Thyroid gland (tissue), 4 donors: ENCODE results near the gene PLCG2. TPM values are rescaled to one million over a fixed set of nuclear protein-coding genes. Genes with fewer than 3 reads are reported as not detected.

Experiments used
- DNase-seq, 2 donors: peaks; one replicate each; pipeline ENCODE4 v3.0.0-alpha.2; 2019
- H3K27ac ChIP-seq, 3 donors: fragments of 200-600 bp; sonication (generic); 1 replicate in 2 of 3; 2 replicates in 1 of 3; pipeline ENCODE4 v1.5.1; 2016 to 2019; ENCODE audit warnings: mild to moderate bottlenecking in 1 of 3, moderate library complexity in 1 of 3
- H3K27me3 ChIP-seq: fragments of 200-600 bp; sonication (generic); one replicate; pipeline ENCODE4 v1.5.1; 2019
- H3K36me3 ChIP-seq, 2 donors: fragments of 200-600 bp; sonication (generic); one replicate each; pipeline ENCODE4 v1.5.1; 2016 to 2019
- H3K4me1 ChIP-seq, 2 donors: fragments of 200-600 bp; sonication (generic); one replicate each; pipeline ENCODE4 v1.5.1; 2017 to 2019
- H3K4me3 ChIP-seq, 3 donors: fragments of 200-600 bp; sonication (generic); replicated peaks in 1 of 3; 1 replicate in 2 of 3; 2 replicates in 1 of 3; pipeline ENCODE4 v1.5.1; 2016; ENCODE audit warnings: mild to moderate bottlenecking in 1 of 3
- H3K9me3 ChIP-seq: fragments of 200-600 bp; sonication (generic); one replicate; pipeline ENCODE4 v1.5.1; 2017
- POLR2A ChIP-seq, 2 donors: fragments of 450-650 bp; IDR thresholded peaks; one replicate each; pipeline ENCODE4 v1.6.1; 2017; ENCODE audit warnings: antibody characterized with exemption in 2 of 2, mild to moderate bottlenecking in 2 of 2, moderate library complexity in 1 of 2
- WGBS, 2 donors: methylation state at CpG; one replicate each; pipeline ENCODE4 v1.1.5; 2017; 5-methylcytosine and 5-hydroxymethylcytosine counted together
- intact Hi-C: fragments of 100-400 bp; cut with DNase I; formaldehyde crosslinking; loops from one replicate; pipeline ENCODE4 v1.15.1; 2023
- total RNA-seq, 4 donors: library from RNA; depleted of rRNA; stranded (reverse); fragments of >200 nt; gene quantifications; one replicate each; pipeline ENCODE4 v1.2.3, GENCODE V29; 2016
- TF ChIP-seq, protein P1 (sequence below), 6 experiments: fragments of 200-600 bp in 3 of 6; fragments of 450-650 bp in 3 of 6; sonication (generic) in 3 of 6; IDR thresholded peaks; one replicate each; pipeline ENCODE4 v1.5.1; 2016 to 2019; ENCODE audit warnings: antibody characterized with exemption in 6 of 6, mild to moderate bottlenecking in 2 of 6, inconsistent platforms in 1 of 6, moderate library complexity in 1 of 6

PLCG2 gene
- total RNA-seq, 4 donors from 2014 or later, result 9.2 to 12.1 (median 10.3) TPM

DNA sequence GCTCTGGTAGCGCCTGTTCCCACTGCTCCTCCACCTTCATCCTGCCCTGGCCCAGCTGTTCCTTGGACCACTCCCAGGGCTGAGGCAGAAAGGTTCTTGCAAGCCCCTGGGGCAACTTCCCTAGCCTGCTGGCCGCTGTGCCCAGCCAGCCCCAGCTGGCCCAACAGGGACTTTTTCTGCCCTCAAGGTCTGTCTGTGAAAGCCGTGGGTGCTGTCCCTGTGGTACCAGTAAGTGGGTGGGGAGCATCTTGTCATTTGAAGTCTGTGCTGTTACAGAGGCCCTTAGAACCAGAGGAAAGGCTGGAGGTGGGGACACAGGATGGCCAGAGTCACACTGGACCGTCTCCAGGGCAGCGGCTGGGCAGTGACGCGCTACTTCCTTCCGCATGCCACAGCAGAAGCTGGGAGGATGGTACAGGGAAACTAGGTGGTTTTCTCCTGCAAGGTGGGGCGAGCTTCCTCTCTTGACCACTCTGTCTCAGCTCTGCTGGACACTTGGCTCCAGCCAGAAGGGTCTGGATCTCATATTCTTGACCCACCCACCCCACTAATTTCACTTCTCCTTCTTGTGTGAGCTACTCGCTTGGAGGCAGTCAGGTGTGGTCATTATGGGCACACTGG lies 87.8 kb downstream of the PLCG2 start:
- Histone ChIP-seq H3K27me3 (no peaks in the 10 kb centered on the region), H3K4me1 (peaks cover 0 to 8% of the 10 kb centered on the region in 2 donors), H3K36me3 (no peaks in the 10 kb centered on the region), H3K27ac (peak overlapping the region; percentile 51 to 73 (median 66)), H3K4me3 (no peak overlapping the region), H3K9me3 (no peaks in the 10 kb centered on the region)
- no peak for TF ChIP-seq POLR2A (IDR thresholded peaks at IDR 0.05)
- TF ChIP-seq, protein P1, sequence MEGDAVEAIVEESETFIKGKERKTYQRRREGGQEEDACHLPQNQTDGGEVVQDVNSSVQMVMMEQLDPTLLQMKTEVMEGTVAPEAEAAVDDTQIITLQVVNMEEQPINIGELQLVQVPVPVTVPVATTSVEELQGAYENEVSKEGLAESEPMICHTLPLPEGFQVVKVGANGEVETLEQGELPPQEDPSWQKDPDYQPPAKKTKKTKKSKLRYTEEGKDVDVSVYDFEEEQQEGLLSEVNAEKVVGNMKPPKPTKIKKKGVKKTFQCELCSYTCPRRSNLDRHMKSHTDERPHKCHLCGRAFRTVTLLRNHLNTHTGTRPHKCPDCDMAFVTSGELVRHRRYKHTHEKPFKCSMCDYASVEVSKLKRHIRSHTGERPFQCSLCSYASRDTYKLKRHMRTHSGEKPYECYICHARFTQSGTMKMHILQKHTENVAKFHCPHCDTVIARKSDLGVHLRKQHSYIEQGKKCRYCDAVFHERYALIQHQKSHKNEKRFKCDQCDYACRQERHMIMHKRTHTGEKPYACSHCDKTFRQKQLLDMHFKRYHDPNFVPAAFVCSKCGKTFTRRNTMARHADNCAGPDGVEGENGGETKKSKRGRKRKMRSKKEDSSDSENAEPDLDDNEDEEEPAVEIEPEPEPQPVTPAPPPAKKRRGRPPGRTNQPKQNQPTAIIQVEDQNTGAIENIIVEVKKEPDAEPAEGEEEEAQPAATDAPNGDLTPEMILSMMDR (IDR thresholded peaks at IDR 0.05), result no peak
- DNase-seq, result peak; percentile 23 to 37
- intact Hi-C loops, result loop anchor here (10.0 kb wide), 1 partner anchor 502 kb away; no protein-coding TSS in a partner anchor
- WGBS, 2 donors, result 71 to 79% methylated on average over 10 of the region's 10 CpGs

- no peak for TF ChIP-seq POLR2A (IDR thresholded peaks at IDR 0.05)
- TF ChIP-seq, protein P1 (IDR thresholded peaks at IDR 0.05), result no peak
- WGBS, 2 donors, result 95 to 100% methylated on average over 3 of the region's 3 CpGs
- no peak for DNase-seq
- H3K36me3 ChIP-seq, result no peaks in the 10 kb centered on the region
- intact Hi-C loops, result loop anchor here (10.0 kb wide), 1 partner anchor 503 kb away; no protein-coding TSS in a partner anchor
- H3K27ac ChIP-seq, result no peak overlapping the region
- H3K9me3 ChIP-seq, result no peaks in the 10 kb centered on the region
- no peaks in the 10 kb centered on the region for H3K27me3 ChIP-seq
- peaks cover 0 to 8% of the 10 kb centered on the region in 2 donors for H3K4me1 ChIP-seq
- H3K4me3 ChIP-seq, result no peak overlapping the region
Observed at GRCh38 chr16:81868057-81868748, 89.1 kb downstream of the PLCG2 start.

GRCh38 chr16:81869326-81869725 lies 90.2 kb downstream of the PLCG2 start:
- WGBS, 2 donors, result 95% methylated on average over 5 of the region's 5 CpGs
- H3K36me3 ChIP-seq, result no peaks in the 10 kb centered on the region
- no peaks in the 10 kb centered on the region for H3K9me3 ChIP-seq
- intact Hi-C loops, result loop anchor here (10.0 kb wide), 1 partner anchor 505 kb away; no protein-coding TSS in a partner anchor
- H3K4me1 ChIP-seq, result peaks cover 0 to 8% of the 10 kb centered on the region in 2 donors
- TF ChIP-seq POLR2A (IDR thresholded peaks at IDR 0.05), result no peak
- TF ChIP-seq, protein P1 (IDR thresholded peaks at IDR 0.05), result no peak
- no peak for DNase-seq
- no peak overlapping the region for H3K27ac ChIP-seq
- no peaks in the 10 kb centered on the region for H3K27me3 ChIP-seq
- no peak overlapping the region for H3K4me3 ChIP-seq

DNA sequence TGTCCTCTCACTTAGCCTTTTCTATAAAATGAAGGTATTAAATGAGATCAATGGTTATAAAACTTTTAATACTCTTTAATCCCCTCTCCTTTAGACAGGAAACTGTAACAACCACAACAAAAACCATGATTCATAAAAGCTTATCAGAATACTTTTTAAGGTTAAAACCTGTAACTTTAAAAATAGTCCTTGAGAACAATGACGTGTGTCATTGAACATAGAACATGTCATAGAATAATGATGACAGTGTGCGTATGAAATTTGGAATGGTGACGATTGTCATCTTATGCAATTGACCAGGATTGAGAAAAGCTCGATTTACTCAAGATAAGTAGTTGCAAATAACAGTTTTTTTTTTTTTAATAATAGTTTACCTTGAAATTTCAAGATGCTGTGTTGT lies 94.1 kb downstream of the PLCG2 start:
- H3K9me3 ChIP-seq, result no peaks in the 10 kb centered on the region
- WGBS, 2 donors, result 87 to 88% methylated on average over 4 of the region's 4 CpGs
- intact Hi-C loops, result no loop called here

More for the DNA sequence above, 94.1 kb downstream of the PLCG2 start:
- TF ChIP-seq POLR2A (IDR thresholded peaks at IDR 0.05), result no peak
- TF ChIP-seq, protein P1 (IDR thresholded peaks at IDR 0.05), result no peak
- H3K4me3 ChIP-seq, result no peak overlapping the region
- no peak overlapping the region for H3K27ac ChIP-seq
- no peaks in the 10 kb centered on the region for H3K36me3 ChIP-seq
- H3K4me1 ChIP-seq, result no peaks in the 10 kb centered on the region
- DNase-seq, result no peak
- H3K27me3 ChIP-seq, result no peaks in the 10 kb centered on the region
